Stimulated activated CD8-positive, alpha-beta memory T cell treated with anti-CD3 and anti-CD28 coated beads, Interleukin-4, amount 100 ng/mL, for 24 hours (primary cell): Measurements from ENCODE around the gene SH3RF1.

ENCODE experiments used
- DNase-seq: peaks from one replicate; pipeline ENCODE4 v3.0.0-alpha.2; 2020; ENCODE audit warnings: low read depth

The SH3RF1 gene

GRCh38 chr4:169251291-169252235, 19.2 kb downstream of the SH3RF1 start:
- no peak for DNase-seq

GRCh38 chr4:169250796-169251195, 20.0 kb downstream of the SH3RF1 start:
- no peak for DNase-seq

DNA sequence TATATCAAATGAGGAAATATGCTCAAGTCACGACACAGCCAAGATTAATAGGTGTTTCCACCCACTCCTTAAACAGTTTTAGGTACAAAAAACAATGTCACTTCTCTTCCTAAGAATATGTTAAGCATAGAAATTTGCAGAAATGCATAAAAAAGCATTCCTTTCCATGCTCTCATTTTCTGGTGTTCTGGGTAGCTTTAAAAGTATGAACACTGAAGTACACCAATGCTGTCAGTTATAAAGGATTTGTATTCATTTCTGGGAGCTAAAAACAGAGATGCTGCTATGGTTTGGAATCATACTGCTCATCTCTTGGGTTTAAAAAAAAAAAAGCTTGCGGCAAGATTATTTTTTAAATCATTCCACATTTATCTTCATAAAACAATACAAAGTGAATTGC, 20.8 kb downstream of the SH3RF1 start:
- DNase-seq, result no peak

GRCh38 chr4:169249214-169249973, 21.4 kb downstream of the SH3RF1 start:
- no peak for DNase-seq

GRCh38 chr4:169248645-169249044, 22.1 kb downstream of the SH3RF1 start:
- no peak for DNase-seq

GRCh38 chr4:169246957-169247396, 23.8 kb downstream of the SH3RF1 start:
- DNase-seq, result no peak

- DNase-seq, result no peak
Observed at GRCh38 chr4:169246279-169246678, 24.5 kb downstream of the SH3RF1 start.

GRCh38 chr4:169245061-169245460, 25.7 kb downstream of the SH3RF1 start:
- no peak for DNase-seq

DNA sequence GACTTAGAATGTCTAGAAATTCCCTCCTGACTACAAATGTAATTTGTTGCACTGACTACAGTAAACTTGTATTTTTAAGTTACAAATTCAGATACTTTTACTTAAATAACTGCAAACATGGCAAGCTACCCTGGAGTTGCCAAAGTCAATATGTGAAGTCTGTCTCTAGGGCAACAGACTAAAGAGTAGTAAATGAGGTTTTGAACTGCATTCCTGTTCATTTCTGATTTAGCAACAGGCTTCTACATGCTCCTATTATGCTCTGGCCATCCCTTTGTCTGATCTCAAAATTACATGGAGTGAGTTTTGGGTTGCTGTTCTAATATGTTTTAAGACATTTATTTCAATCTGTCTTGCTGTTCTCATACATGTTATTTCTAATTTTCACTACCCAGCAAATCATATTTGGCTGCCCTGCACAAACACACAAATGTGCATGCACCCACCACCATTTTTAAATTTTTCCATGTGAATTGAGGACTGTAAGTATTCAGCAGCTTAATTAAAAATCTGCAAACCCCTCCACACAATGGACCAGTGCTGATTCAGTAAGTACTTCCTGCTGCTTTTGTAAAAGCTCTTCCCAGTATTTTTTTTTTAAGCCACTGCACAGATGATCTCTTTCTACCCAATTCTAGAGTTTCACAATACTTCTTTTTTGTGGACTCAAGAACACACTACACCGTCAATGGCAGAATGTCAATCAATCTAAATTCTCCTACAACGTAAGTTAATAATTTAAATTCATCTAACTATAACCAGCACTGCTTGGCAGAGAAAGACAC, 26.7 kb downstream of the SH3RF1 start:
- no peak for DNase-seq

- no peak for DNase-seq
Observed at GRCh38 chr4:169241464-169241863, 29.3 kb downstream of the SH3RF1 start.

DNA sequence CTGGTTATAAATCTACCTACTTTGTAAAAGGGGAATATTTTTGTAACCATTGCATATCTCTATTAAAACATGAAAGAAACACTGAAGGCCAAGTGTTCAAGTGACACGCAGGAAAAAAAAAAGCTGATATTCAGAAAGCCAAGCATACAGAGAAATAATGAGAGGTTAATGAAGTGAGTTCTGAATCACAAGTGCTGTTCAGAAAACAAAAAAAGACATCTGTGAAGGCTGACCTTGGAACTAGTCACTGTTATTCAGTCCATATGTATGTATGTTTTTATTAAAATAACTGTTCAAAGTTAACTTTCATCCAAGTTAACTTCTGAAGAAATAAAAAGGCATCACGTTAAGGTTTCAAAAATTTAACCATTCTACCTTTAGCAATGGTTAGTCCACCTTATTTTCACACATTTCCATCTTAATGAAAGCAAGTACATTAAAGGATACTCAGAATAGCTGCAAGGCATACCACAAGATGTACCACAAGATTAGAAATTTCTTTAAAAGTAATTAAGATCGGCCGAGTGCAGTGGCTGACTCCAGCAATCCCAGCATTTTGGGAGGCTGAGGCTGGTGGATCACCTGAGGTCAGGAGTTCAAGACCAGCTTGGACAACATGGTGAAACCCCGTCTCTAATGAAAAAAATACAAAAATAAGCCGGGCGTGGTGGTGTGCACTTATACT, 31.4 kb downstream of the SH3RF1 start:
- no peak for DNase-seq

DNA sequence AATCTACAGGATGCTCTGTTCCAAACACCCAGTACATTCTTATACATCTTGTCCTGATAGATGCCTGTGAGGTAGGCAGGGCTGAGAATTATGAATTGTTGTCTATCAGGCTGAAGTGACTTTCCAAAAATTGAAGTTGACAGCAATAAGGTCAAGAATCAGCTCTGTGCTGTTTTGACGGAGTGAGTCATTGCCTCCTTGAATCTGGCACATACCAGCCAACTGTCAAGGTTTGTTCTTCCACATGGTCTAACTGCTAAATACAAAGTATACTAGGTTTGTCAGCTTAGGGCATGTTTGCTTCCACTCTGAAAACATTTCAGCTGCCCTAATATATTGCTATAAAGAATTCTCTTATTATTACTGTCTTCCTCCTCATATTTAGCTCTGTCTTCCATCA, 32.3 kb downstream of the SH3RF1 start:
- no peak for DNase-seq

DNA sequence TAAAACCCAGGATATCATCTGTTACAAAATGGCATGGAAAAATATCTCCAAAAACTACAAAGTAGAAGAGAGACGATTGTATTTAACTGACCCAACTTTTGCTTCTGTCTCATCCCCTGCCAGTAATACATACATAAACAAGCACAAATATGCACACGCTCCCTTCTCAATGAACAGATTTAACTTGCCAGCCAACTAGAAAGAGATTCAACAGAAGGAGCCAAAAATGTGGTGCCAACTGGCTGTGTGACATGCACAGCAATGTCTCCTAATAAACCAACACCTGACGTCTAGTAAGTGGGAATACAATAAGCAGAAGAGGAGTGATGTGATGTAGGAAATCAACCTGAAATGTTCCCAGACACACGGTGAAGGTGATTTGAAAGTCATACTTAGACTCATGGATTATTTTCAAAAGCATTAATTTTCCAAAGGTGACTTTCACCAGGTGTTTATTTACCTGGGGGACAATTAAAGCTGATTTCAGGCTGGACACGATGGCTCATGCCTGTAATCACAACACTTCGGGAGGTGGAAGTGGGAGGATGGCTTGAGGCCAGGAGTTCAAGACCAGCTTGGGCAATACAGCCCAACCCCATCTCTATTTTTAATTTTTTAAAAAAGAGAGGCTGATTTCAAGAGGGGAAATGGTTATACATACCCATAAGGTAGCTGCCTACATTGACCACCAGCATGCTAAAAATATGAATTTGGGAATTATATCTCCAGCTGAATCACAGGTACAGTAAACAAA, 33.7 kb downstream of the SH3RF1 start:
- no peak for DNase-seq

GRCh38 chr4:169236078-169236477, 34.7 kb downstream of the SH3RF1 start:
- DNase-seq, result no peak

DNA sequence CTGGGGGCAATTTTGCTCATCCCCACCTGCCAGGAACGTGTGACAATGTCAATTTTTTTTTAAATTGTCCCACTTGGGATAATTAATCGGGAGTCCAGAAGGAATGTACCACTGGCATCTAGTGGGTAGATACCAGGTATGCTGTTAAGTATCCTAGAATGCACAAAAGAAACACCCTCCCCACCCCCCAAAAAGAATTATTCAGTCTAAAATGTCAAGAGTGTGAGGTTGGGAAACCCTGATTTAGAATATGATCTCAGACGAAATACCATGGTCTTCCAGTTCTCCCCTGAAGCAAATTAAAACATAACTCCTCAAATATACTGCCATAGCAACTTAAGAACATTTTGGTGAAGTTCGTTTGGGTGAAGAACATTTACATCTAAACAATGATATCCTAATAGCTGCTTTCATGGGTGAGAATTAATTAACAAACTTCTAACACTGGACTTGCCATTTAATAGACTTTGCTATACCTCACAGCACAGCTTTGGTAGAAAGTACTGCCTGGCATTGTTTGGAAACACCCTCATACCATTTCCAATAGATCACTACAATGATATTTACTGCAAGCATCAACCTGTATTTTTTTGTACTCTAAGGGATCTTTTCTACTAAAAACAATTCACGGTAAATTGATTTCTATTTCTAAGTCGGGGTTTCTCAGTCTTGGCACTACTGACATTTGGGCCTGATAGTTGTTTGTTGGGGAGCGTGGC, 36.5 kb downstream of the SH3RF1 start:
- no peak for DNase-seq

DNA sequence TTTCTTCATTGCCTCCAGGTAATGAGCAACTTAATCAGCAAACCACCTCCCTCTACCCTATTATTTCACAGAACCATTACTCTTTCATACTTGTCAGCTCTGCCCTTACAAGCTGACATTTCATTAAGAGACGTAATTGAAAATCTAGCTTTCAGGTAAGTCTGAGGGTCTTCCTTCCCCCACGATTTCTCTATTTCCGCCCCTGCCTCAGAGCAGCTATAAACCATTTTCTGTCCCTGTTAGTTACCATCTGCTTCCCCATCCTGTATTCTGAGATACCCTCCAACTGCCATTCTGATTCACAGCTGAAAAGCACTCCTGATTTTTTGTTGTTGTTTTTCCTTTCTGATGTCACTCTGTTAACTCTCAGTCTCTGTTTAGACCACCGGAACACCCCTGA, 37.1 kb downstream of the SH3RF1 start:
- DNase-seq, result no peak

GRCh38 chr4:169231647-169232262, 39.0 kb downstream of the SH3RF1 start:
- no peak for DNase-seq

DNA sequence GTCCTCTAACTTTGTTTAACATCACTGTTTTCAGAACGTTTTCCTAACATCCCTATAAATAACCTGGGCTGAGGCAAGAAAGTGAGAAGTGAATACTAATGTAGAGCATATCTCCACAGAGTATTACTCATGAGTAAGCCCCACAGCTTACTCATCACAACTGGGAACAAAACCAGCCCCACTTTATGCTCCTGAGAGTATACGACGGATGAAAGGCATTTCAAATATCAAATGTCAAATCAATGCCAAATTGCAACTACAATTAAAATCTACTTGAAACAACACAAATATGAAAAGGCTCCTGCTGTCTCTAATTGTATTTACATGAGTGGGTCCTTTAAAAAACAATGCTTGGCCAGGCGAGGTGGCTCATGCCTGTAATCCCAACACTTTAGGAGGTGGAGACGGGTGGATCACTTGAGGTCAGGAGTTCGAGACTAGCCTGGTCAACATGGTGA, 41.2 kb downstream of the SH3RF1 start:
- DNase-seq, result no peak

GRCh38 chr4:169228076-169228475, 42.7 kb downstream of the SH3RF1 start:
- no peak for DNase-seq

- DNase-seq, result no peak
Observed at GRCh38 chr4:169226565-169226964, 44.2 kb downstream of the SH3RF1 start.
